HCT116 (cell line): ENCODE measurements around the gene FAM210B.

Source experiments
- CEBPB ChIP-seq: IDR thresholded peaks from 2 replicates; pipeline ENCODE4 v1.6.1; 2012; ENCODE audit warnings: low read depth
- CTCF ChIP-seq, 3 experiments: fragments of 200-600 bp in 1 of 3; sonication (generic) in 1 of 3; IDR thresholded peaks in 2 of 3; conservative IDR thresholded peaks in 1 of 3; 2 replicates each; pipeline ENCODE4 v1.5.1; 2012 to 2017; ENCODE audit warnings: low read depth in 2 of 3, low read length in 2 of 3, antibody characterized with exemption in 1 of 3, borderline replicate concordance in 1 of 3, control low read depth in 1 of 3, mild to moderate bottlenecking in 1 of 3, mixed read lengths in 1 of 3, mixed run types in 1 of 3, moderate library complexity in 1 of 3; ENCODE audit not compliant: insufficient read depth in 1 of 3
- EZH2 ChIP-seq: fragments of 200-600 bp; sonication (generic); IDR thresholded peaks from 2 replicates; pipeline ENCODE4 v1.6.1; 2017; ENCODE audit warnings: antibody characterized with exemption, mixed run types
- JUND ChIP-seq: IDR thresholded peaks from 2 replicates; pipeline ENCODE4 v1.6.1; 2012
- POLR2A ChIP-seq: IDR thresholded peaks from 2 replicates; pipeline ENCODE4 v1.7.0; 2011; ENCODE audit warnings: borderline replicate concordance; ENCODE audit not compliant: insufficient read depth, insufficient read length; ENCODE audit errors: extremely low read depth
- POLR2AphosphoS5 ChIP-seq: IDR thresholded peaks from 2 replicates; pipeline ENCODE4 v1.6.1; 2011; ENCODE audit warnings: mild to moderate bottlenecking, low read depth, low read length, moderate library complexity
- RAD21 ChIP-seq: IDR thresholded peaks from 2 replicates; pipeline ENCODE4 v1.6.1; 2012; ENCODE audit warnings: low read depth, mild to moderate bottlenecking
- SIN3A ChIP-seq: IDR thresholded peaks from 2 replicates; pipeline ENCODE4 v1.6.1; 2012; ENCODE audit warnings: low read depth
- YY1 ChIP-seq: IDR thresholded peaks from 2 replicates; pipeline ENCODE4 v1.6.1; 2011; ENCODE audit warnings: low read length, low read depth, moderate library complexity, mild to moderate bottlenecking; ENCODE audit not compliant: insufficient replicate concordance; ENCODE audit errors: extremely low read depth
- ZNF274 ChIP-seq: fragments of 200-500 bp; sonication (Bioruptor generic); IDR thresholded peaks from 2 replicates; pipeline ENCODE4 v1.6.1; 2014; ENCODE audit warnings: mild to moderate bottlenecking, low read depth, low read length, inconsistent platforms

GRCh38 chr20:56386219-56386618 lies 27.4 kb downstream of the FAM210B start:
- no peak for TF ChIP-seq CTCF (IDR thresholded peaks at IDR 0.05 in 2 of 3, conservative IDR thresholded peaks at IDR 0.05 in 1 of 3; ENCODE audit: borderline replicate concordance in 1 of 3, insufficient read depth in 1 of 3, low read depth in 2 of 3, low read length in 2 of 3)
- TF ChIP-seq CEBPB = no peak
- no peak for TF ChIP-seq POLR2A
- TF ChIP-seq RAD21 = no peak
- TF ChIP-seq POLR2AphosphoS5 = no peak
- no peak for TF ChIP-seq JUND
- no peak for TF ChIP-seq ZNF274
- no peak for TF ChIP-seq SIN3A
- no peak for TF ChIP-seq EZH2
- TF ChIP-seq YY1 = no peak
